Measurements from ENCODE around the gene FOXP1. TPM values are rescaled to one million over a fixed set of nuclear protein-coding genes. Genes with fewer than 3 reads are reported as not detected.

Gene FOXP1
- total RNA-seq, 1 donor from 2014 or later = 107 TPM

DNA sequence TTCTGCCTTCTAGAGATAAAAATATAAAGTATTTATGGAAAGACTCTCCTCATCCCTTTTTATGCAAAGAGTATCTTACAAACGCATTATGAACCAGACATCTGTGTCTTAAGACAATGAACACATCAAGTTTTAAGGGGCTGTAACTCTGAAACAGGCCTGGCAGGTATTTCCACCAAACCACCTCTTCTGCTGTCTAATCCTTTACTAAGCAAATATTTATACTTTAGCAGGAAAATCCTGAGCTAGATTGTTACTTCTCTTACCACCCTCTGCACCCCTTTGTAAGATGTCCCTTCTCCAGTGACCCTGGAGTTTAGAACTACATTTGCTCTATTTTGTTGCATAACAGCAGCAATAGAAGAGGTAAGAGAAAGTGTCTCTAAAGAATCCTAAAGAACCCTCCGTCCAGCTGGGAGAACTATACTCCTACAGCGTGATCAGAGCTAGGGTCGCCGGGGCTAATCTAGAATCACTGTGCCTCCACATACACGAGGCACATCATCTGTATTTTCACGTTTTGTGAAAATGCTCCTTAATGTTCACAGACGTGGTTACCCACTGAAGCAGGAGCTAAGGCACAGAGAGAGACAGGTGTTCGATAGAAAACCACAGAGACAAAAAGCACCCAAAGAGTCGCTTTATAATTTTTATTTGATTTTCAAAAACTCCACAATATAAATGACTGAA lies 129.6 kb downstream of the FOXP1 start:
- Histone ChIP-seq H3K27ac (ENCODE audit: low read depth, low read length) (no peak overlapping the region), H3K4me2 (ENCODE audit: low read length) (no peak overlapping the region), H3K79me2 (ENCODE audit: insufficient read depth, low read length) (peaks cover 95% of the 10 kb centered on the region), H3K4me1 (ENCODE audit: insufficient read depth, low read length) (peaks cover 10% of the 10 kb centered on the region), H4K20me1 (ENCODE audit: insufficient read depth, low read length) (peaks cover 81% of the 10 kb centered on the region), H3K27me3 (ENCODE audit: insufficient read depth, low read length) (no peaks in the 10 kb centered on the region), H3K4me3 (ENCODE audit: insufficient read depth, low read depth, low read length) (no peak overlapping the region), H3K36me3 (ENCODE audit: insufficient read depth, low read length) (no peaks in the 10 kb centered on the region), H3K9ac (ENCODE audit: low read length) (no peak overlapping the region), H2AFZ (ENCODE audit: low read depth, low read length) (no peak overlapping the region), H3K9me3 (ENCODE audit: insufficient read depth, low read depth, low read length) (no peaks in the 10 kb centered on the region)
- Mint-ChIP-seq H3K9me3 (ENCODE audit: unreplicated experiment) (no peaks in the 10 kb centered on the region), H3K4me1 (ENCODE audit: low read depth, unreplicated experiment) (peaks cover 41% of the 10 kb centered on the region), H3K27ac (ENCODE audit: unreplicated experiment) (no peak overlapping the region), H3K36me3 (ENCODE audit: low read depth, unreplicated experiment) (no peaks in the 10 kb centered on the region), H3K27me3 (ENCODE audit: low read depth, unreplicated experiment) (no peaks in the 10 kb centered on the region), H3K4me3 (ENCODE audit: unreplicated experiment) (no peak overlapping the region)
- no peak for FAIRE-seq
- TF ChIP-seq EZH2 (IDR thresholded peaks at IDR 0.05; ENCODE audit: insufficient read depth, low read length) = no peak
- TF ChIP-seq, protein P1, sequence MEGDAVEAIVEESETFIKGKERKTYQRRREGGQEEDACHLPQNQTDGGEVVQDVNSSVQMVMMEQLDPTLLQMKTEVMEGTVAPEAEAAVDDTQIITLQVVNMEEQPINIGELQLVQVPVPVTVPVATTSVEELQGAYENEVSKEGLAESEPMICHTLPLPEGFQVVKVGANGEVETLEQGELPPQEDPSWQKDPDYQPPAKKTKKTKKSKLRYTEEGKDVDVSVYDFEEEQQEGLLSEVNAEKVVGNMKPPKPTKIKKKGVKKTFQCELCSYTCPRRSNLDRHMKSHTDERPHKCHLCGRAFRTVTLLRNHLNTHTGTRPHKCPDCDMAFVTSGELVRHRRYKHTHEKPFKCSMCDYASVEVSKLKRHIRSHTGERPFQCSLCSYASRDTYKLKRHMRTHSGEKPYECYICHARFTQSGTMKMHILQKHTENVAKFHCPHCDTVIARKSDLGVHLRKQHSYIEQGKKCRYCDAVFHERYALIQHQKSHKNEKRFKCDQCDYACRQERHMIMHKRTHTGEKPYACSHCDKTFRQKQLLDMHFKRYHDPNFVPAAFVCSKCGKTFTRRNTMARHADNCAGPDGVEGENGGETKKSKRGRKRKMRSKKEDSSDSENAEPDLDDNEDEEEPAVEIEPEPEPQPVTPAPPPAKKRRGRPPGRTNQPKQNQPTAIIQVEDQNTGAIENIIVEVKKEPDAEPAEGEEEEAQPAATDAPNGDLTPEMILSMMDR (IDR thresholded peaks at IDR 0.05; ENCODE audit: insufficient read depth, low read depth, low read length) = no peak
- no peak for DNase-seq (ENCODE audit: low read depth)

DNA sequence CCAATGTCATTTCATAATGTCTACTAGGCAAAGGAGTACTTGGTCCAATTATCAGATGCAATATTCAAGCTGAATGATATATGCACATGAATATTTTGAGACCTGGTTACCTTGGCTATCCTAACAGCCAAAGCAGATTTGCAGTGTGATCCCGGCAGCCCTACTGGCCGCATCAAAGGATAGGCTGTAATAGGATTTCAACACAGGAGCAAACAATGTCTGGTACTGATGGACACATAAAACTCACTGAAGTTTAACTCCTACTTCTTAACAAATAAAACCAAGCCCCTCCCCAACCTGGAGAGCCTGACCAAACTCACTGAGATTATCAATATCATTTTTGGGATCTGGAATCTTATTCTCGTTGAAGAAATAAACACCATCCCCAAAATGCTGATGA lies 130.2 kb downstream of the FOXP1 start:
- Histone ChIP-seq H3K27me3 (ENCODE audit: insufficient read depth, low read length) (no peaks in the 10 kb centered on the region), H3K79me2 (ENCODE audit: insufficient read depth, low read length) (peaks cover 95% of the 10 kb centered on the region), H3K9ac (ENCODE audit: low read length) (no peak overlapping the region), H3K9me3 (ENCODE audit: insufficient read depth, low read depth, low read length) (no peaks in the 10 kb centered on the region), H3K4me3 (ENCODE audit: insufficient read depth, low read depth, low read length) (no peak overlapping the region), H3K27ac (ENCODE audit: low read depth, low read length) (no peak overlapping the region), H3K4me1 (ENCODE audit: insufficient read depth, low read length) (peaks cover 10% of the 10 kb centered on the region), H4K20me1 (ENCODE audit: insufficient read depth, low read length) (peaks cover 85% of the 10 kb centered on the region), H3K36me3 (ENCODE audit: insufficient read depth, low read length) (no peaks in the 10 kb centered on the region), H3K4me2 (ENCODE audit: low read length) (no peak overlapping the region), H2AFZ (ENCODE audit: low read depth, low read length) (no peak overlapping the region)
- no peak for FAIRE-seq
- DNase-seq (ENCODE audit: low read depth) = no peak
- no peaks in the 10 kb centered on the region for H3K9me3 Mint-ChIP-seq (ENCODE audit: unreplicated experiment)
- H3K27me3 Mint-ChIP-seq (ENCODE audit: low read depth, unreplicated experiment) = no peaks in the 10 kb centered on the region
- no peak overlapping the region for H3K27ac Mint-ChIP-seq (ENCODE audit: unreplicated experiment)
- no peaks in the 10 kb centered on the region for H3K36me3 Mint-ChIP-seq (ENCODE audit: low read depth, unreplicated experiment)
- no peak overlapping the region for H3K4me3 Mint-ChIP-seq (ENCODE audit: unreplicated experiment)
- peaks cover 47% of the 10 kb centered on the region for H3K4me1 Mint-ChIP-seq (ENCODE audit: low read depth, unreplicated experiment)
- TF ChIP-seq, protein P1 (IDR thresholded peaks at IDR 0.05; ENCODE audit: insufficient read depth, low read depth, low read length) = no peak
- no peak for TF ChIP-seq EZH2 (IDR thresholded peaks at IDR 0.05; ENCODE audit: insufficient read depth, low read length)

DNA sequence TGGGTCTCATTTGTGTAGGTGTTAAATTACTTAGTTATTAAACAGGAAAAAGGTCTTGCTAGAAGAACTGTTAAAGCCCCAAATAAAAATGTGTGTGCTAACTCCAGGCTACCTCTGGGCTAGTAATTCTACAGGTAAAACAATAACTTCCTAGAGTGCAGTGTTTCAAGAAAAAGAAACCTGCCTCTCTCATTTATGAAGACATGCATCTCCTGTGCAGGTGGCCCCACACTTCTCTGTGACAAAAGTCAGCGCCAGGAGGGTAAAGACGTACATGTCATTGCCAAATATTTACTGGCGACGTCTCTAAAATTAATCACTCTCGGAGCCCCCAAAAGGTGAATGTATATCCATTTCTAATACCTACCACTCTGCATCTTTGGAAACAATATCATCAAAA lies 131.7 kb downstream of the FOXP1 start:
- H3K4me1 Mint-ChIP-seq (ENCODE audit: low read depth, unreplicated experiment) = peaks cover 58% of the 10 kb centered on the region
- no peak overlapping the region for H3K27ac Mint-ChIP-seq (ENCODE audit: unreplicated experiment)
- no peak for FAIRE-seq
- no peaks in the 10 kb centered on the region for H3K9me3 Mint-ChIP-seq (ENCODE audit: unreplicated experiment)
- H3K4me3 Mint-ChIP-seq (ENCODE audit: unreplicated experiment) = no peak overlapping the region
- Histone ChIP-seq H4K20me1 (ENCODE audit: insufficient read depth, low read length) (peaks cover 81% of the 10 kb centered on the region), H3K4me2 (ENCODE audit: low read length) (no peak overlapping the region), H3K27ac (ENCODE audit: low read depth, low read length) (no peak overlapping the region), H3K36me3 (ENCODE audit: insufficient read depth, low read length) (no peaks in the 10 kb centered on the region), H3K4me3 (ENCODE audit: insufficient read depth, low read depth, low read length) (no peak overlapping the region), H3K27me3 (ENCODE audit: insufficient read depth, low read length) (no peaks in the 10 kb centered on the region), H3K79me2 (ENCODE audit: insufficient read depth, low read length) (peaks cover 95% of the 10 kb centered on the region), H2AFZ (ENCODE audit: low read depth, low read length) (no peak overlapping the region), H3K9ac (ENCODE audit: low read length) (no peak overlapping the region), H3K4me1 (ENCODE audit: insufficient read depth, low read length) (peaks cover 12% of the 10 kb centered on the region), H3K9me3 (ENCODE audit: insufficient read depth, low read depth, low read length) (no peaks in the 10 kb centered on the region)
- H3K36me3 Mint-ChIP-seq (ENCODE audit: low read depth, unreplicated experiment) = peaks cover 1% of the 10 kb centered on the region
- no peaks in the 10 kb centered on the region for H3K27me3 Mint-ChIP-seq (ENCODE audit: low read depth, unreplicated experiment)
- TF ChIP-seq EZH2 (IDR thresholded peaks at IDR 0.05; ENCODE audit: insufficient read depth, low read length) = no peak
- TF ChIP-seq, protein P1 (IDR thresholded peaks at IDR 0.05; ENCODE audit: insufficient read depth, low read depth, low read length) = no peak
- DNase-seq (ENCODE audit: low read depth) = no peak

All from astrocyte (in vitro differentiated cells and primary cell).